Left lung (tissue), 10 donors: ENCODE results near the gene UNC119. TPM values are rescaled to one million over a fixed set of nuclear protein-coding genes. Genes with fewer than 3 reads are reported as not detected.

Experiments used
- ATAC-seq: fragments of 200-7000 bp; cut with Tn5 transposase; one replicate; pipeline ENCODE4 v1.9.1; 2020; ENCODE audit warnings: moderate library complexity
- DNase-seq, 4 donors: peaks; one replicate each; pipeline ENCODE4 v3.0.0-alpha.2; 2013 to 2020
- H3K27ac ChIP-seq, 2 donors: fragments of 200-600 bp; sonication (generic) in 1 of 2; one replicate each; pipeline versions ENCODE4 v1.5.0 to v1.8.0; 2020 to 2021
- H3K27me3 ChIP-seq, 2 donors: fragments of 200-600 bp; sonication (generic) in 1 of 2; one replicate each; pipeline versions ENCODE4 v1.5.0 to v1.8.0; 2020 to 2021
- H3K36me3 ChIP-seq, 2 donors: fragments of 200-600 bp; sonication (generic) in 1 of 2; one replicate each; pipeline versions ENCODE4 v1.5.0 to v1.8.0; 2020 to 2021
- H3K4me1 ChIP-seq, 2 donors: fragments of 200-600 bp; one replicate each; pipeline ENCODE4 v1.8.0; 2021
- H3K4me3 ChIP-seq, 2 donors: fragments of 200-600 bp; sonication (generic) in 1 of 2; one replicate each; pipeline versions ENCODE4 v1.5.0 to v1.8.0; 2020 to 2021; ENCODE audit warnings: mild to moderate bottlenecking in 1 of 2
- H3K9me3 ChIP-seq, 2 donors: fragments of 200-600 bp; sonication (generic) in 1 of 2; one replicate each; pipeline versions ENCODE4 v1.5.0 to v1.8.0; 2020 to 2021
- intact Hi-C, 2 donors: fragments of 100-400 bp; cut with DNase I; formaldehyde crosslinking; loops; one replicate each; pipeline versions ENCODE4 v1.11.2 to v1.14.2; 2022
- polyA plus RNA-seq, 6 donors: library from polyadenylated mRNA; unstranded; fragments of 120-200 nt; gene quantifications; one replicate each; pipeline ENCODE4 v1.2.1, GENCODE V29; 2013; ENCODE audit not compliant: insufficient read length in 6 of 6
- total RNA-seq, 2 donors: library from RNA; stranded (reverse); fragmentation: NEBNext Ultra II Directional; extraction: Animal tissue kit (Norgen Biotek cat#: 25700); gene quantifications; one replicate each; pipeline ENCODE4 v1.2.1, GENCODE V29; 2021
- TF ChIP-seq, protein P1 (sequence below), 2 donors: fragments of 200-600 bp; sonication (generic) in 1 of 2; IDR thresholded peaks; one replicate each; pipeline versions ENCODE4 v1.5.0 to v1.8.0; 2021; ENCODE audit warnings: antibody characterized with exemption in 2 of 2
- donor health status: DM: no; HTN: yes; CAD: no.
- donor health status: DM: no; HTN: no; CAD: no.

Gene UNC119
- total and polyA plus RNA-seq, 8 donors: 25.7 to 36.7 (median 34.4) TPM

DNA sequence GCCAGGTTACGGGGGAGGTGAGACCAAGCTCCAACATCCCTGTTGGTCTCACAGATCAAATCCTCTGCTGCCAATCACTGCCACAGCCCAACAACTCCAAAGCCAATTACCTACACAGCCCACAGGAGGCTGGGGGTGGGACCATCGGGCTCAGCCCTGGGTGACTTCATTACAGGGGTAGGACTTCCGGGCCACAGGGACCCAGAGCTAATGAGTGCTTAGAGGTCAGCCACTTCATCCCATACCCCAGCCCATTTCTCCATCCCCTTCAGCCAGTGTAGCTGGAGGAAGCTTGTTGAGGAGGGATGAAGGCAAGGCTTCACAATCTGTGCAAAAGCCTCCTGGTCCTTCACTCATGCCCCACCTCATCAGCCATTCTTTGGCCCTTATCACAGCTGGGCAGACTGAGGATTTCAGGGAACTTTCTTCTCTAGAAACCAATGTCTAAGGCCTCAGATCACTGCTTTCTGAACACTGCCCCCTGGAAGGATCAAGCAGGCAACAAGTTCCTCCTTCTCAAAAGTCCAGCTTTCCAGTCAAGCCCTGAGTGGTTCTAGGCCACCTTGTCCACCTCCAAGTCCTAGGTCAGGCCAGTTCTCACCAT lies 40.5 kb downstream of the UNC119 start:
- DNase-seq: peak in 1 of 4 donors; percentile 21
- no peak overlapping the region for H3K27ac ChIP-seq
- TF ChIP-seq, protein P1, sequence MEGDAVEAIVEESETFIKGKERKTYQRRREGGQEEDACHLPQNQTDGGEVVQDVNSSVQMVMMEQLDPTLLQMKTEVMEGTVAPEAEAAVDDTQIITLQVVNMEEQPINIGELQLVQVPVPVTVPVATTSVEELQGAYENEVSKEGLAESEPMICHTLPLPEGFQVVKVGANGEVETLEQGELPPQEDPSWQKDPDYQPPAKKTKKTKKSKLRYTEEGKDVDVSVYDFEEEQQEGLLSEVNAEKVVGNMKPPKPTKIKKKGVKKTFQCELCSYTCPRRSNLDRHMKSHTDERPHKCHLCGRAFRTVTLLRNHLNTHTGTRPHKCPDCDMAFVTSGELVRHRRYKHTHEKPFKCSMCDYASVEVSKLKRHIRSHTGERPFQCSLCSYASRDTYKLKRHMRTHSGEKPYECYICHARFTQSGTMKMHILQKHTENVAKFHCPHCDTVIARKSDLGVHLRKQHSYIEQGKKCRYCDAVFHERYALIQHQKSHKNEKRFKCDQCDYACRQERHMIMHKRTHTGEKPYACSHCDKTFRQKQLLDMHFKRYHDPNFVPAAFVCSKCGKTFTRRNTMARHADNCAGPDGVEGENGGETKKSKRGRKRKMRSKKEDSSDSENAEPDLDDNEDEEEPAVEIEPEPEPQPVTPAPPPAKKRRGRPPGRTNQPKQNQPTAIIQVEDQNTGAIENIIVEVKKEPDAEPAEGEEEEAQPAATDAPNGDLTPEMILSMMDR (IDR thresholded peaks at IDR 0.05): no peak
- no peaks in the 10 kb centered on the region for H3K9me3 ChIP-seq
- peaks cover 0 to 64% of the 10 kb centered on the region in 2 donors for H3K27me3 ChIP-seq
- intact Hi-C loops: no loop called here
- ATAC-seq: no peak
- no peaks in the 10 kb centered on the region for H3K4me1 ChIP-seq
- no peaks in the 10 kb centered on the region for H3K36me3 ChIP-seq
- H3K4me3 ChIP-seq: no peak overlapping the region

DNA sequence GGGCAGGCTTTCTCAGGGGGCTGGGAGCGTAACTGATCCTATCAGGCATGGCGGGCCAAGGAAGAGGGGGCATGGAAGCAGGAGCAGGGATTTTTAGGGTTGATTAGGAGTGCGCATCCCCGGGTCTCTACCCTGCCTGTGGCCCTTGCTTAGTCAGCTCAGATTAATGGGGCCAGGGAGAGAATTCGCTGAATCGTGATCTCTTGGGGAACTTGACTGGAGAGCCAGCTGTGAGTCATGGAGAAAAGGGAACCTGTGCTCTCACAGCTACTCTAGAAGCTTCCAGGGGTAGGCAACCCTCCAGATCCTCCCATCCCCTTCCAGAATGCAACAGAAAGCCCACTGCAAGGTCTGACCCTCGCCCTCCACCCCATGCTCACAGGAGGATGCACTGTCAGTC lies 42.6 kb downstream of the UNC119 start:
- ATAC-seq (peak; percentile 60), DNase-seq (no peak)
- Histone ChIP-seq H3K4me1 (no peaks in the 10 kb centered on the region), H3K36me3 (no peaks in the 10 kb centered on the region), H3K27ac (no peak overlapping the region), H3K27me3 (peaks cover 0 to 78% of the 10 kb centered on the region in 2 donors), H3K4me3 (no peak overlapping the region), H3K9me3 (no peaks in the 10 kb centered on the region)
- TF ChIP-seq, protein P1 (IDR thresholded peaks at IDR 0.05): no peak
- intact Hi-C loops: no loop called here

DNA sequence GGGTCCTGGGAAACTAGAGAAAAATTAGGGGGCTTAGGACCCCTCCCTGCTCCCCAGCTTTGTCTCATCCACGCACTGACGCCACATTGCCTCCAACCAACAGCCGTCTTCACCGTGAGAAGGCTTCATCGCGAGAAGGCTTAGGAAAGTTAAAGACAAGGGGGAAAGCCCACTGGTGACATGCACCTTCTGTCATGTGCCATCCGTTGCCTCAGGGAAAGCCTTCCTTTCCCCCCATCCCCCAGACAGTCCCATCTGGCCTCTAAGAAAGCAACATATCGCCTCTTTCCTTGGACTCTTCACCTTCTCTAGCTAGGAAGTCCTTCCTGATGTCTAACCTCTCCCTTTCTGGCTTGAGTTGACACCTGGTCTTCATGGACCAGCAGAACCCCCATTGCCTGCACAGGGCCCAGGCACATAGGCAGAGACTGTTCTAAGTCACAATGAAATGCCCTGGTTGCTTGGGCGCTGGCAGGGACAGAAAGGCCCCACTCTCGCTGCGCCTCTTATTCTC lies 44.2 kb downstream of the UNC119 start:
- Histone ChIP-seq H3K4me3 (no peak overlapping the region), H3K27me3 (peaks cover 0 to 63% of the 10 kb centered on the region in 2 donors), H3K36me3 (no peaks in the 10 kb centered on the region), H3K27ac (no peak overlapping the region), H3K9me3 (no peaks in the 10 kb centered on the region), H3K4me1 (no peaks in the 10 kb centered on the region)
- TF ChIP-seq, protein P1 (IDR thresholded peaks at IDR 0.05): no peak
- DNase-seq: no peak
- no peak for ATAC-seq
- intact Hi-C loops: no loop called here

GRCh38 chr17:28507567-28508203 lies 44.7 kb downstream of the UNC119 start:
- intact Hi-C loops: no loop called here
- H3K27me3 ChIP-seq: peaks cover 0 to 63% of the 10 kb centered on the region in 2 donors
- TF ChIP-seq, protein P1 (IDR thresholded peaks at IDR 0.05): no peak
- DNase-seq: no peak
- no peak overlapping the region for H3K27ac ChIP-seq
- no peaks in the 10 kb centered on the region for H3K4me1 ChIP-seq
- H3K4me3 ChIP-seq: no peak overlapping the region
- no peaks in the 10 kb centered on the region for H3K9me3 ChIP-seq
- H3K36me3 ChIP-seq: no peaks in the 10 kb centered on the region
- peak; percentile 52 for ATAC-seq

DNA sequence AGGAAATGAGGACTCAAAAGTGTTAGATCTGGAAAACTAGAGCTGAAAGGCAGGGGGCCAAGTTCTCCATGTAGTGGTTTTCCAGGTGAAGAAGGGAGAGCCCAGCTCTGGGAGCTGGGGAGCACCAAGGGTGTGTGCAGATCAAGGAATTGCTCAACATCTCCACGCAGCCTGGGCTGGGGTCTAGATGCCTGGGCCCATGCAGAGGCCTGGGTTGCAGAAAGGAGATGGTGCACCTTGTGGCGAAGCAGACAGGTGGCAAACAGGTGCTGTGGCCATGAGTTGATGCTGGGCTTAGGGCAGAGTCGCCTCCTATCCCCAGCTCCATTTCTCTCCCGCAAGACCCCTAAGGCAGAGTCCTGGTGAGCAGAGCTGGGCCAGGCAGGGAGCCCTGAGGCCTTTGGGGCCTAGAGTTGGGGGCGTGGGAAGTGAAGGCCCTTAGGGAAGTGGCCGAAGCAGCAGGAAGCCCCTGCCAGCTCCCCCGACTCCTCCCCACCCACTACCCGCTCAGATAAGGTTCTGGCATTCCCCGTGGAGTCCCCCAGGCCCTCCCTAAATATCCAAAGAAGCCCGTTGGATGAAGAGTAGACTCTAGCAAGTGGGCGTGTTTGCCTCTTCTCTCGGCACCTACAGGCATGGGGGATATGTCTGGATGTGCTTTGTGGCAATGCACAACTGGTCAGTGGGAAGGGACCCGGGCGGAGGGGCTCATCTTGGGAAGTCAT lies 45.5 kb downstream of the UNC119 start:
- ATAC-seq (no peak), DNase-seq (no peak)
- no peaks in the 10 kb centered on the region for H3K4me1 ChIP-seq
- H3K27ac ChIP-seq: no peak overlapping the region
- intact Hi-C loops: no loop called here
- TF ChIP-seq, protein P1 (IDR thresholded peaks at IDR 0.05): no peak
- peaks cover 0 to 56% of the 10 kb centered on the region in 2 donors for H3K27me3 ChIP-seq
- H3K4me3 ChIP-seq: no peak overlapping the region
- H3K36me3 ChIP-seq: no peaks in the 10 kb centered on the region
- no peaks in the 10 kb centered on the region for H3K9me3 ChIP-seq
